Measurements from ENCODE around the gene HEATR5A.

- TF ChIP-seq REST (IDR thresholded peaks at IDR 0.05; ENCODE audit: low read depth) (no peak), EP300 (IDR thresholded peaks at IDR 0.05; ENCODE audit: borderline replicate concordance) (no peak), USF1 (IDR thresholded peaks at IDR 0.05) (no peak), CREB1 (IDR thresholded peaks at IDR 0.05; ENCODE audit: low read depth) (no peak), EGR1 (IDR thresholded peaks at IDR 0.05) (no peak), YY1 (IDR thresholded peaks at IDR 0.05; ENCODE audit: low read depth) (no peak)
These were observed 163.2 kb downstream of the HEATR5A start for GRCh38 chr14:31257244-31257553.

Measured in Ishikawa (cell line).